ENCODE results near the gene MAST4. TPM values are rescaled to one million over a fixed set of nuclear protein-coding genes. Genes with fewer than 3 reads are reported as not detected.

The MAST4 gene
- total and polyA plus RNA-seq, 2 of the 13 experiments (the other 11 are each of a cell fraction or from before 2014, with no cell fraction given), result 3.4 to 3.7 TPM

GRCh38 chr5:67003935-67004729 lies 407.9 kb downstream of the MAST4 start (continued):
- TF ChIP-seq PHF20 (CRISPR knock-in tag; IDR thresholded peaks at IDR 0.05) (no peak), ZKSCAN1 (IDR thresholded peaks at IDR 0.05; ENCODE audit: low read length) (no peak), REPIN1 (CRISPR knock-in tag; IDR thresholded peaks at IDR 0.05; ENCODE audit: borderline replicate concordance, low read depth) (0 out of 2 replicates have a peak, but pooled peaks have one; percentile 48), ZNF724P (CRISPR knock-in tag; IDR thresholded peaks at IDR 0.05; ENCODE audit: borderline replicate concordance) (no peak), ZNF280D (CRISPR knock-in tag; IDR thresholded peaks at IDR 0.05) (no peak), NR1H2 (CRISPR knock-in tag; IDR thresholded peaks at IDR 0.05; ENCODE audit: borderline replicate concordance, low read depth) (no peak), PREB (CRISPR knock-in tag; IDR thresholded peaks at IDR 0.05) (no peak), ATF7 (IDR thresholded peaks at IDR 0.05) (no peak), ATF7 (CRISPR knock-in tag; IDR thresholded peaks at IDR 0.05) (no peak), DNMT3B (CRISPR knock-in tag; conservative IDR thresholded peaks at IDR 0.05) (no peak), ZNF431 (CRISPR knock-in tag; IDR thresholded peaks at IDR 0.05; ENCODE audit: borderline replicate concordance, low read depth) (no peak), MTF1 (CRISPR knock-in tag; IDR thresholded peaks at IDR 0.05) (no peak), ZNF737 (CRISPR knock-in tag; IDR thresholded peaks at IDR 0.05; ENCODE audit: borderline replicate concordance) (no peak), AKNA (CRISPR knock-in tag; IDR thresholded peaks at IDR 0.05; ENCODE audit: borderline replicate concordance) (no peak), NRL (CRISPR knock-in tag; IDR thresholded peaks at IDR 0.05; ENCODE audit: borderline replicate concordance) (0 out of 2 replicates have a peak, but pooled peaks have one; percentile 26), ZNF292 (CRISPR knock-in tag; IDR thresholded peaks at IDR 0.05; ENCODE audit: borderline replicate concordance, low read depth) (no peak; the same call in 1 of the 2 replicates)
- TF ChIP-seq, protein P1, sequence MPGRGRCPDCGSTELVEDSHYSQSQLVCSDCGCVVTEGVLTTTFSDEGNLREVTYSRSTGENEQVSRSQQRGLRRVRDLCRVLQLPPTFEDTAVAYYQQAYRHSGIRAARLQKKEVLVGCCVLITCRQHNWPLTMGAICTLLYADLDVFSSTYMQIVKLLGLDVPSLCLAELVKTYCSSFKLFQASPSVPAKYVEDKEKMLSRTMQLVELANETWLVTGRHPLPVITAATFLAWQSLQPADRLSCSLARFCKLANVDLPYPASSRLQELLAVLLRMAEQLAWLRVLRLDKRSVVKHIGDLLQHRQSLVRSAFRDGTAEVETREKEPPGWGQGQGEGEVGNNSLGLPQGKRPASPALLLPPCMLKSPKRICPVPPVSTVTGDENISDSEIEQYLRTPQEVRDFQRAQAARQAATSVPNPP (CRISPR knock-in tag; IDR thresholded peaks at IDR 0.05), result no peak

Data from HepG2 (cell line).